NCI-H2107 (cell line): ENCODE measurements around the gene LSM2.
A peak's percentile ranks its signal among the peaks of the same experiment; 100 is the strongest.
"Not testable (repeated sequence)": the region's sequence is repeated elsewhere in the genome, so short reads cannot be mapped to it uniquely, and the experiment has no call there.

ENCODE experiments used
- DNase-seq: peaks from one replicate; lab custom pipeline; 2025; lab: John Stamatoyannopoulos, UW

Gene LSM2

GRCh38 chr6:31797588-31797987, 9.2 kb downstream of the LSM2 start:
- DNase-seq: no peak

- DNase-seq: no peak
Observed at GRCh38 chr6:31796993-31797385, 9.8 kb downstream of the LSM2 start.

GRCh38 chr6:31795616-31796298, 11.0 kb downstream of the LSM2 start, which contains the start of gene VARS1:
VARS1 (minus strand) TSS chr6:31795752; CDS start chr6:31795217, 535 bp downstream.
- peak; percentile 46 for DNase-seq

- DNase-seq: no peak
Observed at GRCh38 chr6:31794866-31795615, 11.7 kb downstream of the LSM2 start.

- no peak for DNase-seq
Observed at GRCh38 chr6:31794294-31794865, 12.4 kb downstream of the LSM2 start.

GRCh38 chr6:31793927-31794245, 12.9 kb downstream of the LSM2 start:
- not testable (repeated sequence) for DNase-seq

GRCh38 chr6:31792761-31793171, 14.0 kb downstream of the LSM2 start:
- no peak for DNase-seq

GRCh38 chr6:31792090-31792374, 14.7 kb downstream of the LSM2 start:
- no peak for DNase-seq

GRCh38 chr6:31791324-31792089, 15.3 kb downstream of the LSM2 start:
- no peak for DNase-seq

GRCh38 chr6:31785475-31785874, 21.3 kb downstream of the LSM2 start:
- no peak for DNase-seq

GRCh38 chr6:31784098-31784925, 22.5 kb downstream of the LSM2 start:
- DNase-seq: no peak

GRCh38 chr6:31782126-31782855, 24.5 kb downstream of the LSM2 start:
- DNase-seq: no peak

- no peak for DNase-seq
Observed at GRCh38 chr6:31781244-31782125, 25.3 kb downstream of the LSM2 start.

GRCh38 chr6:31780507-31781243, 26.1 kb downstream of the LSM2 start:
- no peak for DNase-seq

GRCh38 chr6:31779908-31780307, 26.9 kb downstream of the LSM2 start:
- DNase-seq: no peak

- DNase-seq: no peak
Observed at GRCh38 chr6:31778999-31779885, 27.5 kb downstream of the LSM2 start.

- DNase-seq: no peak
Observed at GRCh38 chr6:31778193-31778592, 28.6 kb downstream of the LSM2 start.

GRCh38 chr6:31777667-31778050, 29.1 kb downstream of the LSM2 start:
- DNase-seq: no peak
